SIG-M5 treated with dmso at 0.1 percent for 504 hours (cell line): Measurements from ENCODE around the gene OASL.
A peak's percentile ranks its signal among the peaks of the same experiment; 100 is the strongest.
"Not testable (repeated sequence)": the region's sequence is repeated elsewhere in the genome, so short reads cannot be mapped to it uniquely, and the experiment has no call there.

ENCODE experiments used
- DNase-seq: peaks from one replicate; lab custom pipeline; 2025; ENCODE audit not compliant: unreplicated experiment; lab: John Stamatoyannopoulos, UW

OASL gene, protein sequence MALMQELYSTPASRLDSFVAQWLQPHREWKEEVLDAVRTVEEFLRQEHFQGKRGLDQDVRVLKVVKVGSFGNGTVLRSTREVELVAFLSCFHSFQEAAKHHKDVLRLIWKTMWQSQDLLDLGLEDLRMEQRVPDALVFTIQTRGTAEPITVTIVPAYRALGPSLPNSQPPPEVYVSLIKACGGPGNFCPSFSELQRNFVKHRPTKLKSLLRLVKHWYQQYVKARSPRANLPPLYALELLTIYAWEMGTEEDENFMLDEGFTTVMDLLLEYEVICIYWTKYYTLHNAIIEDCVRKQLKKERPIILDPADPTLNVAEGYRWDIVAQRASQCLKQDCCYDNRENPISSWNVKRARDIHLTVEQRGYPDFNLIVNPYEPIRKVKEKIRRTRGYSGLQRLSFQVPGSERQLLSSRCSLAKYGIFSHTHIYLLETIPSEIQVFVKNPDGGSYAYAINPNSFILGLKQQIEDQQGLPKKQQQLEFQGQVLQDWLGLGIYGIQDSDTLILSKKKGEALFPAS

GRCh38 chr12:121038861-121039668 is at the start of gene OASL:
OASL (minus strand) TSS chr12:121039246; CDS start chr12:121038971, 275 bp downstream.
- peak; percentile 86 for DNase-seq

- no peak for DNase-seq
These were observed 49.1 kb upstream of the OASL start for GRCh38 chr12:121088195-121088585.

DNA sequence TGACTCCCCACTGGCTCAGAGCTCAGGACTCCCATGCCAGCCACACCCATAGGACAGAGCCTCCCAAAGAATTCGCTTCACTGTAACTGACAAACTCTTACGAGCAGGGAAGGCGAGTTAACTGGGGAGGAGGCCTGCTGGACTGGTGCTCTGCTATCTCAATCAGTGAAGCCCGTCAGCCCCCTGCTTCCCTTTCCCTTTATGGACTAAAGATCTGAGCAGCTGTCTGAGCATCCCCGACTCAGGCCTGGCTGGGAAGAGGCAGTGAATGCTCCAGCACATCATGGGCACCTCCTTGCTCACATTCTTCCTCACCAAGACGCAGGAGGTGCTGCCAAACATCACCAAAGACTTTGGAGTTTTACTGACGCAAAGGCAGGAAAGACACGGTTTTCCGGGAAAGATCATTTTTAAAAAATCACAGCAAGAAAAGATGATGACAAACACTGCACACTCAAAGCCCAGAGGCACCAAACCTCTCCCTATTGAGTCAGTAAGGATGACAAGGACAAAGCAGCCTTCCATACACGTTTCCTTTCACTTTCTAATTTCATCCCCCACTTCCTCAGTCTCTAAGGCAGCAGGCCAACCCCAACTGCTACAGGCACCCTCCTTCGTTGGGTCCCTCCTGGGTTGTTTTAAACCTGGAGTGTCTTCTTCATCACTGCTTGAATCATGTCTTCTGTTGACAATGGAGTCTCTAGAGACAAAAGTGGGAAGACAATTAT is 48.6 kb upstream of the OASL start:
- DNase-seq, result peak; percentile 14

- no peak for DNase-seq
These were observed 47.8 kb upstream of the OASL start for GRCh38 chr12:121086781-121087295.

- DNase-seq, result no peak
These were observed 46.7 kb upstream of the OASL start for GRCh38 chr12:121085506-121086353.

DNA sequence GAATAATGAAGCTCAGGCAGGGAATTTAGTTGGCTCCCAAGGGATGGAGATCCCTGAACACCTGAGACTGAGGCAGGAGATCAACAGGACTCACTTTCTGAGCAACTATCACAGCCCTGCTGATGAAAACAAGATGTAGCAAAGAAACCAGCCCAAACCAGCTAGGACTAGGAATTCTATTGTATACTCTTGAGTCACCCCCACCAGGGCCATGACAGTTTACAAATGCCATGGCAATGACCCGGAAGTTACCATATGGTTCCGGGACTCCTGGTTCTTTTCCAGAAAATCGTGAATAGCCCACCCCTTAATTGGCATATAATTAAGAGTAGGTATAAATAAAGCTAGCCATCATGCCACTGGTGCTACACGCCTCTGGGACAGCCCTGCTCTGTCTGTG is 46.0 kb upstream of the OASL start:
- DNase-seq, result no peak

GRCh38 chr12:121084229-121084628 is 45.2 kb upstream of the OASL start:
- DNase-seq, result no peak

DNA sequence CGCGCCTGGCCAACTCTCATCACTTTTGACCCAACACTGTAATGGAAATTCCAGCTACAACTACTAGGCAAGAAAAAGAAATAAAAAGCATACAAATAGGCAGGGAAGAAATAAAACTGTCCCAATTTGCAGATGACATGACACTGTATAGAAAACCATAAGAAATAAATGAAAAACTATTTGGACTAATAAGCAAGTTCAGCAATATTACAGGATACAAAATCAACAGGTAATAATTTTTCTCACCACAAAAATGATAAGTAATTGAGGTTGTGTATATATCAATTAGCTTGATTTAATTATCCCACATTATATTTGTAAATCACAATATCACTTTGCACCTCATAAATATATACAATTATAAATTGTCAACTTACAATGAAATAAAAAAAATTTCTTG is 41.9 kb upstream of the OASL start:
- no peak for DNase-seq

- no peak for DNase-seq
These were observed 40.8 kb upstream of the OASL start for GRCh38 chr12:121079736-121080272.

- not testable (repeated sequence) for DNase-seq
These were observed 38.4 kb upstream of the OASL start for GRCh38 chr12:121077440-121077839.

GRCh38 chr12:121075911-121076310 is 36.9 kb upstream of the OASL start:
- DNase-seq, result not testable (repeated sequence)

DNA sequence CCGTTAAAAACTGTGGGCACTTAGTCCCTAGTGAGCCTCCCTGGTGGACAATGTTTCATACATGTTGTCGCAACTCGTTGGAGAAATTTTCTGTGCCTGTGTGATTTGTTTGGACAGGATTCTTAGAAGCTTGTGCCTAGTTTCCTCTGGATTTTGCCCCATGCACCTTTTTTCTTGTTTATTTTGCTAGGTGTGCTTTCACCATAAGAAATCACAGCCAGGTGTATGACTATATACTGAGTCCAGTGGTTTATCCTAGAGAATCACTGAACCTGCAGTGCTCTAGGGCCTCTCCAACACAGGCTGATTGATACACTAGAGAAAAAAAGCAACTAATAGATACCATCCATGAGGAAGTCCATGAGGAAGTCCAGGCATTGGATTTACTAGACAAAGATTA is 33.1 kb upstream of the OASL start:
- no peak for DNase-seq

DNA sequence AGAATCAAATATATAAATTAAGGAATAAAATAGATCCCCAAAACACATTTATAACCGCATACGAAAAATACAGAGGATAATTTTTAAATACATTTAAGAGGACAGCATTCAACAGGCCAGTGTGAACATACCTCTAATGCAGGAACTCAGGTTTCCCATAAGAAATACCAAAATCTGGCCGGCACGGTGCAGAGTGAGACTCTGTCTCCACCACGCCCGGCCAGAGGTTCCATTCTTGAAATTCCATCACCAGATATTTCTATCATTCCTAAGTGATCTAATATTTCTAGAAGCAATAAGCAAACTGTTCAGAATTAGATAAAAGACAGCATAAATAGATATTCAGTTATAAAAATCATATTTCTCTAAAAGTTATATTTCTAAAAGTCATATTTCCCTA is 30.2 kb upstream of the OASL start:
- no peak for DNase-seq

DNA sequence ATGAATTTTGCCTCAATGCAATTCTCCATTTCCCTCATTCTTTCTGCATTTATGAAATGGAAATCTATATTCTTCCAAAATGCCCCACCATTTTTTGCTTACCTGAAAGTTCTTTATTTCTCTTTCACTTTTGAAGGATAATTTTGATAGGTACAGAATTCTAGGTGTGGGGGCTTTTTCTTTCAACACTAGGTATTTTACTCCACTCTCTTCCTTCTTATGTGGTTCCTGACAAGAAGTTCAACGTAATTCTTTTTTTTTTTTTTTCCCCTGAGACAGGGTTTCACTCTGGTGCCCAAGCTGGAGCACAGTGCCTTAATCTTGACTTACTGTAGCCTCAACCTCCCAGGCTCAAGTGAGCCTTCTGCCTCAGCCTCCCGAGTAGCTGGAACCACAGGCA is 26.3 kb upstream of the OASL start:
- DNase-seq, result no peak

- not testable (repeated sequence) for DNase-seq
These were observed 25.5 kb upstream of the OASL start for GRCh38 chr12:121064586-121064985.

DNA sequence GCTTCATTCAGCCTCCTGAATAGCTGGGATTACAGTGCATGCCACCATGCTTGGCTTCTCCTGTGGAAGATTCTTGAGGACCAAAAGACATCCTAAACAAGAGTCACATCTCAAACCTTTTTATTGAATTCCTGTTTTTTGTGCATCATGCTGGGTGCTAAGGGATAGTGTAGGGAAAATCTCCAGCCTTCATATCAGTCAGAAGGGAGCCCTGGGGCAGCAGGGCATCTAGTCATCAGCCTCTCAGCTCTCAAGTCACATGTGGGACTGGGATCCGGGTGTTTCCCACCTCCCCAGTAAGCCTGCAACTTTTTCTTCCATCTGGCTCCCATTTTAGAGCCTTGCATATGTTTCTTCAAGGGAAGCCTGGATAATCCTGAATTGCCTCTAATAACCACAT is 25.1 kb upstream of the OASL start:
- DNase-seq, result no peak

DNA sequence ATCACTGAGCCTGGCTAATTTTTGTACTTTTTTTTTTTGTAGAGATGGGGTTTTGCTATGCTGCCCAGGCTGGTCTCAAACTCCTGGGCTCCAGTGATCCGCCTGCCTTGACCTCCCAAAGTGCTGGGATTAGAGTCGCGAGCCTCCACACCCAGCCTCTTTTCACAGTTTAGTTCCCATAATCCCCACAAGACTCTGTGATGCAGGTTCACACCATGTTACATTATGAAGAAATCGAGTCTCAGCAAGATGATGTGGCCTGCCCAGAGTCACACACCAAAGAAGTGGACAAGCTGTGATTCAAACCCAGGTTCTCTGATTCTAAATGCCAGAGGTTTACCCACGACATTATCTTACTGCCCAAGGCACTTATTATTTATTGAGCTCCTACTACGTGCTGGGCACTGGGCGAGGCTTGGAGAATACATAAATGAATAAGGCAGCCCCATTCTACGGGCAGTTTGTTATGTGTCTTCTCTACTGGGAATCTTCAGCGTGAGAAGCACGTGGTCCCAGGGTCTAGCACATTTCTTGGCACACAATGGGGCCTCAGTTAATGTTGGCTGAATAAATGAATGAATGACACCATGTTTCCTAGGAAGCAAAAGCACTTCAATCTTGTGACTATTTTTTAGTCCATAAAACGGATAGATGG is 23.5 kb upstream of the OASL start:
- no peak for DNase-seq

DNA sequence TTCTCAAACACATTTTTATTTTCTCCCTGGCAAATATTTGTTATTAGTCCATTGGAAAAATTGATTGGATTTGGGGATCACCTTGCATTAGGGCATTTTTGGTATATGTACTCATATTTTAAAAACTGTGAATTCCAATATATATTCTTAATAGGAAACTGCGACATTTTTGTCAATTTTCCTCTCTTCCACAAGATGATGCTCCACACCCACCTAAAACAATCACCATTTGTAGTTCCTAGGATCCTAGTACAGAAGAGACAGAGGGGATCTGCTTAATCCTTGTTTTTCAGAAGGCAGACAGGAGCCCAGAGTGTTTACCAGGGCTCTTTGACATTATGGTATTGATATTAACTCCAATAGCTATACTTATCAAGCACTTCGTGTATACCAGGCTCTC is 22.8 kb upstream of the OASL start:
- DNase-seq, result no peak
